Activated CD8-positive, alpha-beta memory T cell treated with anti-CD3 and anti-CD28 coated beads, Interleukin-2, amount 50 U/mL, for 24 hours (primary cell): Measurements from ENCODE around the gene SIRT7.
"Not testable (repeated sequence)": the region's sequence is repeated elsewhere in the genome, so short reads cannot be mapped to it uniquely, and the experiment has no call there.

Experiments
- DNase-seq: peaks from one replicate; pipeline ENCODE4 v3.0.0-alpha.2; 2020; ENCODE audit errors: extremely low read depth

The SIRT7 gene

DNA sequence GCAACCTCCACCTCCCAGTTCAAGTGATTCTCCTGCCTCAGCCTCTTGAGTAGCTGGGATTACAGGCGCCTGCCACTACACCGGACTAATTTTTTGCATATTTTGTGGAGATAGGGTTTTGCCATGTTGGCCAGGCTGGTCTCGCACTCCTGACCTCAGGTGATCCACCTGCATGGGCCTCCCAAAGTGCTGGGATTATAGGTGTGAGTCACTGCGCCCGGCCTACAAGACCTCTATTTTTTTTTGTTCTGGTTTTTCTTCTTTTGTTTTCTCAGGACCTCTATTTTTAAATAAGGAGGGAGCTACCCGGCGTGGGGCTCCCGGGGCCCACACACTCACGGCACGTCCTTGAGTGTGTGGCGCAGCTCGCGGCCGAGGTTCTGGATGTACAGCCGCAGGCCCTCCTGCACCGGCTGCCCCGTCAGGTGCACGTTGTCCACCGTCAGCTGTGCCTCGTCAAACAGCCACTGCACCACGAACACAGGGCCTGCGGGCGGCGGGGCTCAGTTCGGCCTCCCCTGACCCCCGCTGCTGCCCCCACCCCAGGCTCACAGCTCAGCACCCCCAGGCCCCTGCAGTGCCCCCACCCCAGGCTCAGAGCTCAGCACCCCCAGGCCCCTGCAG lies 37.2 kb upstream of the SIRT7 start:
- no peak for DNase-seq

DNA sequence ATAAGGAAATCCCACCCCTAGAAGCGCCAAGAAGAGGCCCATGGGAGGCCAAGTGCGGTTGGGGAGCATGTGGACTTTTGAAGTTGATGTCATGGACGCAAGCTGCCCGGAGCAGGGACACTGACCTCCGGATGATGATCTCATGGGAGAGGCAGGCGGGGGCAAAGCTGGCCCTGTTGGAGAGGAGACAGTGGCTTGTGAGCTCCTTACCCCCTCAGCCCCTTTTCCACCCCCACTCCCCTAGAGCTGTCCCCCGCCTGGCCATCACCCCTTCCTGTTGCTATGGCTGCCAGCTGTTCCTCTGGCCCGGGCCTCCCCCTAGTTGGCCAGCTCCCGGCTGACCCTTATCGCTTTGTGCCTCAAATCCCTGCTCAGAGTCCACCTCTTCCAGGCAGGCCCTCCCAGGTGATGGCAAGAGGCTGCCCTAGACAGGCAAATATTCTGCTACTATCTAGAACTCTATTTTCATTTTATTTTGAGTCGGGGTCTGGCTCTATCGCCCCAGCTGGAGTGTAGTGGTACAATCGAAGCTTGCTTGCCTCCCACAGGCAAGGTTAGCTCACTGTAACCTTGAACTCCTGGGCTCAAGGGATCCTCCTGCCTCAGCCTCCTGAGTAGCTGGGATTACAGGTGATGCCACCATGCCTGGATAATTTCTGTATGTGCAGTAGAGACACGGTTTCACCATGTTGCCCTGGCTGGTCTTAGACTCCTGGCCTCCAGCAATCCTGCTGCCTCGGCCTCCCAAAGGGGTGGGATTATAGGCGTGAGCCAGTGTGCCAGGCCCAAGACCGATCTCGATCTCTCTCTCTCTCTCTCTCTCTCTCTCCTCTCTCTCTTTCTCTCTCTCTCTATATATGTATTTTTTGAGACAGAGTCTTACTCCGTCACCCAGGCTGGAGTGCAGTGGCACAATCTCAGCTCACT lies 36.4 kb upstream of the SIRT7 start:
- no peak for DNase-seq

DNA sequence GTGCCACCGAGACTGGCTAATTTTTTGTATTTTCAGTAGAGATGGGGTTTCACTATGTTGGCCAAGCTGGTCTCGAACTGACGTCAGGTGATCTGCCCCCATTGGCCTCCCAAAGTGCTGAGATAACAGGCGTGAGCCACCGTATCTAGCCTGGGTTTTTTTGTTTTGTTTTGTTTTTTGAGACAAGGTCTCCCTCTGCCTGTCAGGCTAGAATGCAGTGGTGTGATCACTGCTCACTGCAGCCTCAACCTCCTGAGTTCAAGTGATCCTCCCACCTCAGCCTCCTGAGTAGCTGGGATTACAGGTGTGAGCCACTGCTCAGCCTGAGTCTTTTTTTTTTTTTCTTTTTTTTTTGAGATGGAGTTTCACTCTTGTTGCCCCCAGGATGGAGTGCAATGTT lies 35.5 kb upstream of the SIRT7 start:
- not testable (repeated sequence) for DNase-seq

DNA sequence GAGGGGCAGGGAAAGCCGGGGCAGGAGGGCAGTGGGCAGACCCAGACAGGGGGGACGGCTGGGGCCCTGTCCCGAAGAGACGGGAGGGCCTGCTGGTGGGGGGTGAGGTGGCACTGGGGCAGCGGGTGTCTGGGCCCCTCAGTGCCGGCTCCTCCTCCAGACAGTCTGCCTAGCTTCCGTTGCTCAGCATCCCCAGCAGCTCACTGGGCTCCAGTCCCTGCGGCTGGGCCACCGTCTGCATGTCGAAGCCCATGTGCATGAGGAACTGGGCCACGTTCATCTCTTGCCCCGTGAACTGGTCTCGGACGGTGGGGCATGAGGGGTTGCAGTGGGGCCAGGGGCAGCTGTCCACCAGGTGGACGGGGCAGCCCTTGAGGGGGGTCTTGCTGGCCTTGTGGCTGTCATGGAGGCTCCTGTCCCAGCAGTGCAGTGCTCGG lies 34.8 kb upstream of the SIRT7 start:
- no peak for DNase-seq

DNA sequence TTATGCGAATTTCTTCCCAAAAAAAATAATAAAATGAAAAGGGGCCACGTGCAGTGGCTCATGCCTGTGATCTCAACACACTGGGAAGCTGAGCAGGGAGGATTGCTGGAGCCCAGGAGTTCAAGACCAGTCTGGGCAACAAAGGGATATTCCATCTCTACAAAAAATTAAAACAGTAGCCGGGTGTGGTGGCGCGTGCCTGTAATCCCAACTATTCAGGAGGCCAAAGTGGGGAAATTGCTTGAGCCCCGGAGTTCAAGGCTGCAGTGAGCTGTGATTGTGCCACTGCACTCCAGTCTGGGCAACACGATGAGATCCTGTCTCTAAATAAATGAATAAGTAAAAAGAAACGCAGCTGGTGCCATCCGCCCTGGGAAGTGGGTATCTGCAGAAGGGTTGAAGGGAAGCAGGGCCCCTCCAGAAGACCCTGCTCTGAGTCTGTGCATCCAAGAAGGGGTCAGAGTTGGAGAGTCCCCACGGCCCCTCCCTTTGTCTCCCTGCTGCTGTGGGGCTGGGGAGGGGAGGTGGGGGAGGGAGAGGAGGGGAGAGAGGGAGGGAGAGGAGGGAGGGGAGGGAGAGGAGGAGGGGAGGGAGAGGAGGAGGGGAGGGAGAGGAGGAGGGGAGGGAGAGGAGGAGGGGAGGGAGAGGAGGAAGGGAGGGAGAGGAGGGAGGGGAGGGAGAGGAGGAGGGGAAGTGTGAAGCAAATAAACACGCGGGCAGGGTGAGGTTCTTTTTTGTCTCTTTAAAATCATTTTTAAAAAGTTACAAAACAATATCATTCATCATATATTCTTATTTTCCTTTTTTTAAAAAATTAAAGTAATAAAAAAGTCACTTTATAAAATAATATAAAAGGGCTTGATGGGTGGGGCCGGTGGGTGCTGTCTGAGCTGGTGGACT lies 34.1 kb upstream of the SIRT7 start:
- no peak for DNase-seq

DNA sequence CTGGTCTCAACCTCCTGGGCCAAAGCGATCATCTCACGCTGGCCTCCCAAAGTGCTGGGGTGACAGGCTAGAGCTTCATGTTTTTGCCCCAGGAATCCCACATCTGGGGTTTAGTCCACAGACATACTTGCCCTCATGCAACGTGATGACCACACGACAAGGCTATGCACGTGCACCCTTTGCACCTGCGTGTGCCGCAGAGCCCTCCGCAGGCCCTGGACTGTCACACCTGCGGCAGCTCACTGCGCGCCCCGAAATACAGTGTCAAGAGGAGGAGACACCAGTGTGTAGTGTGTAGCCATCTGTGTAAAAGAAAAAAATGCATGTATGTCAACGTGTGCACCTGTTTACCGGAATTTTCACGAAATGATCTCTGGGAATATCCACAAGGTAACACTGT lies 32.5 kb upstream of the SIRT7 start:
- DNase-seq: no peak

DNA sequence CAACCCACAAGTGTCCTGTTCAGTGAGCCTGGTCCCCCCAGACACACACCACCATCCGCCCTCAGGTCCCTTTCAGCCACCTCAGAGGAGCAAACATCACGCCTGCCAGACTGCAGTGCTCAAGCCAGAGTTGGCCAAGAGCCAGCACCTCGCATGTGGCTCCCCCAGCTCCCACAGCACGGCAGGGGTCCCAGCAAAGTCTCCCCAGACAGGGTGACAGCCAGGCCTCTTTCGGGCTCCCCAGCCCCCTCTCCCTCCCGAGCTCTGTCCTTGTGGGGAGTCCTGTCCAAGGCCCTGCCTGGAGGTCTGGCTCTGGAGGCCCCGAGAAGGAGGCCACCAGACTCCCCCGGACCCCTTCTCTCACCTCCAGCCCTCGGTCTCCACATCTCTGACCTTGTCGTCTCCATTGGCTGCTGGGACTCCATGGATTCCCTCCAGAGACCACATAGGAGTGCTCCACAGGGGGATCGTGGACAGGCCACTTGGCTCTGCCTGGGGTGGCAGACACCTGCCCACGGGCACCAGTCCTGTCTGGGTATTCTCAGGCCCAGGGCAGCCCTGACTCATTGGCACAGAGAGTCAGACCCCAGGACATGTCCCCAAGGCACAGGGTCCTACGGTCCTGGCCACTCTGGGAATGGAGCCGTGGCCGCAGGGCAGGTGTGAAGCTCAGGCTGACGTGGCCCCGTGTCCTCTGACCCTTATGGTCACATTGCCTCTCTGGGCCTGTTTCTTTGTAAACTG lies 30.8 kb upstream of the SIRT7 start:
- no peak for DNase-seq

DNA sequence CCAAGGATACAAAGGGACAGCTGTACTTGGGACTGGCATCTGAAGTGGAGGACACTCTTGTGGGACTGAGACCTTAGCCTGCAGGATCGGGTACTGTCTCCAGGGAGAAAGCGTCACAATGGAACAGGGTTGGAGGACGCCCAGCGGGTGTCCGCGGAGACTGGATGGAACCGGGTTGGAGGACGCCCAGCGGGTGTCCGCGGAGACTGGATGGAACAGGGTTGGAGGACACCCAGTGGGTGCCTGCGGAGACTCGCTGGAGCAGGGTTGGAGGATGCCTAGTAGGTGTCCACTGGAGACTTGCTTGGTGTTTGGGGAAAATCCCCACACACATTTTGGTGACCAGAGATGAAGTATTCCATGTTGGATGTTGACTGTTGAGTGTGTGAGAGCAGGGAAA lies 29.2 kb upstream of the SIRT7 start, which contains the start of gene MYADML2:
Gene MYADML2 (minus strand): TSS at position 45 of the 400 bp plus-strand sequence. CDS start 5,492 bp downstream, outside the sequence.
- DNase-seq: no peak

DNA sequence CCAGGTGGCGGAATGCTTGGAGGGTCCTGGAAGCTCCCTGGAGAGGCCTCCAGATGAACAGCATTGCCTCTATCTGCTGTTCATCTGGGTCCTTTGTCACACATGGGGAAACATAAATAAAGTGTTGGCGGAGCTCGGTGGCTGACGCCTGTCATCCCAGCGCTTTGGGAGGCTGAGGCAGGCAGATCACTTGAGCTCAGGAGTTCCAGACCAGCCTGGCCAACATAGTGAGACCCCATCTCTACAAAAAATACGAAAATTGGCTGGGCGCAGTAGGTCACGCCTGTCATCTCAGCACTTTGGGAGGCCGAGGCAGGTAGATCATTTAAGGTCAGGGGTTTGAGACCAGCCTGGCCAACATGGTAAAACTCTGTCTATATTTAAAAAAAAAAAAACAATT lies 26.9 kb upstream of the SIRT7 start:
- no peak for DNase-seq

DNA sequence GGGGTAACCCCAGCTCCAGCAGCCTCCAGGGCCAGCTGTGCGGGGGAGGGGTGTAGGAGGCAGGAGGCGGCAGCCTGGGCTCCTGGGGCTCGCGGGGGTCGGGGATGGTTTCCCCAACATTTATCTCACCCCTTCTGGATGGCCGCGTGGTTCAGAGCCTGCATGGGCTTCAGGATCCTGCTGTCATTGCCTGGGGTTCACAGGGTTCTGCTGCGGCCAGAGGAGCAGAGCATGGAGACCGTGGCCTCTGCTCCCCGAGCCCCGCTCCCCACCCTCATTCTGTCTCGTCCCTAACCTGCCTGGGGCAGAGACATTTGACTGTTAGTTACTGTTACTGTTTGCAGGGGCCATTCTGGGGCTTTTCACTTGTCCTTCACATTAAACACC lies 24.2 kb upstream of the SIRT7 start:
- DNase-seq: no peak

DNA sequence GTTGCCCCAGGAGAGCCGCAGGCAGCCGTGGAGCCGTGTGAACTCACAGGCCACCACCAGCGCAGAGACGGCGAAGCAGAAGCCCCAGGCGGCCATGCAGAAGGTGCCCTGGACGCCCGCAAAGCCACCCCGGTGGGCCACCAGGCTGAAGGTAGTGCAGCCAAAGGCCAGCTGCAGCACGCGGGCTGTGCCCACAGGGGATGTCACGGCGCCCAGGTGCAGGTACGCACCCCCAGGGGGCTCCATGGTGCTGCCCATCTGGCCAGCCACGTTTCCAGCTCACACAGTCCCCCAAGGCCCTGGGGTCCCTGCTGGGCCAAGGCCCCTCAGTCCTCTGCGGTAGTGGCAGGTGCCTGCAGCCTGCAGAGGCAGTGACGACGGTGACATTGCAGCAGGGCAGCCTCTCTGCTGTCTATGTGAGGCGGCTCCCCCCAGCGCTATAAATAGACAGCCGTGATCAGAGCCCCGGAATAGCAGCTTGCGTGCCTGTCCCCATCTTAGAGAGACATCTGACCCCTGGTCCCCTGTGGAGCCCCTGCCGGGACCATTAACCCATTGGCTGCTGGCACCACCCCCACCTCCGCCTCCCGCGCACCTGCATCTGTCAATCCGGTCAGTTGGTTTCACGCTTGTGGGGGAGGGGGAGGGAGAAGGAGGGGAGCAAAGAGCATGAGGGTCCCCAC lies 23.6 kb upstream of the SIRT7 start:
- DNase-seq: no peak

DNA sequence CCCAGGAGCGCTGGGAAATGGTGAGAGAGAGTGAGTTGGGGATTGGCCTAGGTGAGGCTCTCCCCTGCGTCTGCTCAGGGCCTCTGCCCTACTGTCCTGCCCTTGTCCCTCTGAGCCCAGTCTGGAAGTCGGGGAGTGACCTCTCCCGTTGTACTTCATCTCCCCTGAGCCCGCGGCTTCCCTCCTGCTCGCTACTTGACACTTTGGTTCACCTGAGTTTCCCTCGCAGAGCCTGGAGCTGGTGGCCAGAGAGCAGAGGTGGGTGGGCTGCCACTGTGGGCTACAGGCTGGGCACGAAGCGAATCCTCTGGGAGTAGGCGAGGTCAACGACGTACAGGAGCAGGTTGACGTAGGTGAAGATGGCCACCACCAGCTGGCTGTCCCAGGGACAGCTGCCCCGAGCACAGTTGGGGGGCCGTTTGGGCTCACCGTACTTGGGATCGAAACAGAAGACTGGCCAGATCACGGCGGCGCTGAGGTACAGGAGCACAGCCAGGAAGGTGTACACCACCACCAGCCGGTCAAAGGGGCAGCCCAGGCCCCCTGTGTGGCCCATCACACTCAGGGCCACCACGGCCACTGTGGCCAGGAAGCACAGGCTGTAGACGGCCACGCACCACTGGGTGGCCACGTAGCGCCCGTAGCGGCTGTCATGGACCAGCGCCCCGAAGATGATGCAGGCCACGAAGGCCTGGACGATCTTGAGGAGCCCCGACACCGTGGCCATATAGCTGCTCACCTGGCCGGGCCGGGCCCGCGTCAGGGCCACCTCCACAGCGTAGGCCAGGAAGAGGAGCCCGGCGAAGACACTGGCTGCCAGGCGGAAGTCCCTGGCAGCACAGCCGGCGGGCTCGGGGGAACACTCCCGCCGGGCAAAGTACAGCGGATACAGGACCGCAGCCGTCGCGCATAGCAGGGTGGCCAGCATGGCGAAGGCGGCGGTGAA lies 22.8 kb upstream of the SIRT7 start:
- no peak for DNase-seq

DNA sequence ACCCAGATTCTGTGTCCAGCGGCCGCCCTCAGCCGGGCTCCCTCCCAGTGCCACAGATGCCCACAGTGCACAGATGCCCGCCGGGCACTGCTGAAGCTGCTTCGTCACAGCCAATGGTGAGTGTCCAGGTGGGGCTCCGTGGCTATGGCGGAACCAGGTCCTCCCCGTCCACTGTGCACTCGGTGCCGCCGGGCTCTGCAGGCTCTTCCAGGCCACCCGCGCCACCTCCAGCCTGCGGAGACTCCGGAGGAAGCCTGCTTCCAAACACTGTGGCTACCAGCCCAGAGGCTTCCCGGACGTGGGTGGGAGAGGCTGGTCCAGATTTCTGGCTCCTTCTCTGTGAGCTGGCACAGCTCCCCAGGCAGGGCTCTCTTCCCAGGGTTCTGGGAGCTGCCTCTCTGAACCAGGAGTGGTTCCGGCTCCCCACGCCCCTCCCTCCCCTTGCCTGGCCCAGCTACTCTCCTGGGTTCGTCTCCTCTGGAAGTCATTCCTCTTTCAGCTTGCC lies 22.0 kb upstream of the SIRT7 start:
- no peak for DNase-seq

DNA sequence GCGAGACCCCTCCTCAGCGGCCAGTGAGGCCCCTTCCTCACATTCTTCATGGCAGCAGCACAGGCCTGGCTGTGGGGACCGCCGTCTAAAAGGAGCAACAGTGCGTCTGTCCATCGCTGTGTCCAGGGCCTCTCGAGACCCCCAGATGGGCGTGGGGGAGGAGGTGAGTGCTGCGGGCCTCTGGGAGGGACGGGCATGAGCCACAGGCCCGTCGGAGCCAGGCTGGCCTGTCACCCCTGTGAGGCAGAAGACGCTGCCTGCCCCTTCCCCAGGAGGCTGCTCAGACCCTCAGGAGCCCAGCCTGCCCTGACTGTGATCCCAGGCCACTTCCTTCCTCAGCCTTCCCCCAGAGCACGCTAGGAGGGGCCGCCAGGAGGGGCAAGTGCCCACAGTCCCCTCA lies 21.2 kb upstream of the SIRT7 start:
- no peak for DNase-seq

DNA sequence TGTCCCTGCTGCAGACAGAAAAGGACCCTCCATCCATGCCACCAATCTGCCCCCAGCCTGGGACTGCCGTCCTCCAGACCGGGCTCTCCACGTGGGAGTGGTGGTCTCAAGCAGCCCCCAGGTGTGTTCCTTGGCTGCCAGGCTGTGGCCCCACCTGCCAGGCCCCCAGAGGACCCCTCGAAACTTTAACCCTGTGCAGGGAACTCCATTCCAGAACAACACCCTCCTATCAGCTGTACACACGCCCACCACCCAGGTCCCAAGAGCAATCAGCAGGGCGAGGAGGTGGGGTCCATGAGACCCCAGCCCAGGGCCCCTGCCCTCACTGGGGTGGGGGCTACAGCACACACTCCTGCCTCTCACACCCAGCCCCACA lies 17.7 kb upstream of the SIRT7 start:
- no peak for DNase-seq

DNA sequence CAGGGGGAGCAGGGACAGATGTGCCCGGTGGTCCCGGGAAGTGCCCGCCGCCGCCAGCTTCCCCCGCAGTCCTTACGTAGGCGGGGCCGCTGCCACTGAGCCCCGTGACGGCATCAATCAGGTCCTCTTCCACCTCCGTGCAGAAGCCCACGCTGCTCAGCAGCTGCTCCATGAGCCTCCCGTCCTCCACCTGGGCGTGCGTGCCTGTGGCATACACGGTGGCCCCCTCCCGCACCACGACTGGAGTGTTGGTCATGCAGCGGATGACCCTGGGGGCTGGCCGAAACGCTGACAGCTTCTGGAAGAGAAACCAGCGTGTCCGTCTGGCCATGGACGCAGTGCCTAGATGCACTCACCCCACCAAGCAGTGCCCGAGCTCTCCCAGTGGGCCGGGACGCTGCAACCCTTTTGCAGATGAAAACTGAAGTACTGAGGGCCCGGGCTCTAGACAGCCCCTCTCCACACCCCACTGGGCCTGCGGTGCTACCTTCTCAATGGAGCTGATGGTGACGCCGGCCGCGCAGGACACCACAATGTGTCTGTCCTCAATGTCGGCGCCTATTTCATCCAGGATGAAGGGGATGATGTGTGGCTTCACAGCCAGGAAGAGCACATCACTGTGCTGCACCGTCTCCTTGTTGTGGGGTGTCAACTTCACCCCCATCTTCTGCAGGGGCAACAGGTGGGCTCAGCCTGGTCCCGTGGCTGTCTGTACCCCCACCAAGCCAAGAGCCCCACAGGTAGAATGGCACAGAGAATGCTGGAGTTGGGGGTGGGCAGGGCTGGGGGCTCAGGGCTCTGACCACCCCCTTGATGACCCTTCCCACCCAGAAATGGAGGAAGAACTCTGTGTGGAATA lies 17.1 kb upstream of the SIRT7 start:
- DNase-seq: no peak

DNA sequence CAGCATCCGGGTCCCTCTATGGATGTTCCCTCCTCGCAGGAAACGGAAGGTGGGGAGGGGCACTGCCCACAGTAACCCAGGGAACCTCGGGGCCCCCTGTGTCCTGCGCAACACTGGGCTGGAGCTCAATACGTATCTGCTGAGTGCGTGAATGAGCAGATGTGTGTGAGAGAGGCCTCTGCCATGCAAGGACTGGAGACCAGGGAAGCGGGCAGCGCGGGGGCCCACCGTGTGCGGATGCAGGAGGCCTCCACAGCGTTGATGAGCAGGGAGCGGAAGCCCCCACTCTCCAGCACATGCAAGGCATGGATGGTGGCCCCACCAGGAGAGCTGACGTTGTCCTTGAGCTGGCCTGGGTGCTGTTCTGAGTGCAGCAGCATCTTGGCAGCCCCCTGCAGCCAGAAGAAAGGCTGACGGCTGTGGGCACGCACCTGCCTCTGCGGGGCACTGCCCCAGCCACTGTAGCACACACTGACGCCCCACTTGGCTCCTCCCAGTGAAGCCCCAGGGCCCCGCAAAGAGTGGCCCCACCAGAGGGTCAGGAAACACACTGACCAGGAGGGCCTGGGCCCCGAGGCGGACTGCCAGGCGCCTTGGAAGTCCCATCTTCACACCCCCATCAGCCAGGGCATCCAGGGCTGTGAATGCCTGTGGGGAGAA lies 16.3 kb upstream of the SIRT7 start:
- no peak for DNase-seq

DNA sequence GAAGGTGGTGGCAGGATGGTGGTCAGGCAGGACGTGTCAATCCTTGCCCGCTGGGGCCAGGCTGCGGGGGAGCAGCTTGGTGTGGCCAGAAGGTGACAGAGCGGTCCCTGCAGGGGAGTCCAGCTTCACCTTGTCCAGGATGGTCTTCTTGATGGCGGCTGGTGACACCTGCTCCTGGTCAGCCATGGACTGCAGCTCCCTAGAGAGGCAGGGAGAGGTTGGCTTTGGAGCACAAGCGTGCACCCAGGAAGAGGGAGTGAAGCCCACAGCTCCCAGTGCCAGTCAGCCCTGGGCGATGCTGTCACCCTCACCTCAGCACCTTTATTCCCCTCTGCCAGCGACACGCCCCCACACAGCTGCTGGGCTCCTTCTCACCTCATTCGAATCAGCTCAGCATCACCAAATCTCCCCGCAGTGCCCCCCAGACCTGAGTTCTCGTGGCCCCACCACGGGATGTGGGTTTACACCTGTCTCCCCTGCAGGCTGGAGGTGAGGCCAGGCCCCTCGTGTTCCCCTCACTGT lies 15.3 kb upstream of the SIRT7 start:
- no peak for DNase-seq
